ENCODE measurements around the gene PCARE.

GRCh38 chr2:29025711-29026110 lies 48.6 kb downstream of the PCARE start:
- TF ChIP-seq ZNF384 (IDR thresholded peaks at IDR 0.05) (no peak), HDGF (IDR thresholded peaks at IDR 0.05; ENCODE audit: borderline replicate concordance) (no peak), FOXM1 (IDR thresholded peaks at IDR 0.05; ENCODE audit: borderline replicate concordance) (no peak), L3MBTL2 (conservative IDR thresholded peaks at IDR 0.05) (no peak), LEF1 (IDR thresholded peaks at IDR 0.05; ENCODE audit: borderline replicate concordance) (no peak), FOXK2 (IDR thresholded peaks at IDR 0.05) (no peak), CTBP1 (IDR thresholded peaks at IDR 0.05; ENCODE audit: borderline replicate concordance) (no peak), SP1 (IDR thresholded peaks at IDR 0.05) (no peak), SUZ12 (IDR thresholded peaks at IDR 0.05) (no peak)

Data from HEK293T (cell line).